Loucy (cell line): Measurements from ENCODE around the gene CECR2.

ENCODE experiments used
- H2AFZ ChIP-seq: fragments of 200-600 bp; sonication (generic); 2 replicates; pipeline ENCODE4 v1.6.0; 2016; ENCODE audit warnings: antibody characterized with exemption, mild to moderate bottlenecking, low read length, moderate library complexity
- H3F3A ChIP-seq: fragments of 200-600 bp; 2 replicates; pipeline ENCODE4 v1.6.0; 2016; ENCODE audit warnings: antibody characterized with exemption, low read depth, mild to moderate bottlenecking
- H3K27me3 ChIP-seq: fragments of 200-600 bp; sonication (generic); 2 replicates; pipeline ENCODE4 v1.6.1; 2014; ENCODE audit warnings: low read length, mild to moderate bottlenecking; ENCODE audit not compliant: insufficient read depth, poor library complexity, severe bottlenecking
- H3K36me3 ChIP-seq: fragments of 200-600 bp; sonication (generic); 2 replicates; pipeline ENCODE4 v1.6.1; 2016; ENCODE audit warnings: low read length; ENCODE audit not compliant: insufficient read depth
- H3K4me1 ChIP-seq: fragments of 200-600 bp; sonication (generic); 2 replicates; pipeline ENCODE4 v1.5.1; 2014; ENCODE audit warnings: low read length, mild to moderate bottlenecking; ENCODE audit not compliant: insufficient read depth, poor library complexity, severe bottlenecking
- H3K4me2 ChIP-seq: fragments of 200-600 bp; sonication (generic); 2 replicates; pipeline ENCODE4 v1.6.0; 2014; ENCODE audit warnings: antibody characterized with exemption, low read length, low read depth, mild to moderate bottlenecking; ENCODE audit not compliant: poor library complexity, severe bottlenecking
- H3K4me3 ChIP-seq: fragments of 200-600 bp; sonication (generic); 2 replicates; pipeline ENCODE4 v1.5.1; 2014; ENCODE audit warnings: low read length, mild to moderate bottlenecking, mixed read lengths; ENCODE audit not compliant: poor library complexity, severe bottlenecking
- H3K79me2 ChIP-seq: fragments of 200-600 bp; sonication (generic); 2 replicates; pipeline ENCODE4 v1.6.1; 2014; ENCODE audit warnings: low read length; ENCODE audit not compliant: insufficient read depth
- H3K9ac ChIP-seq: fragments of 200-600 bp; sonication (generic); 2 replicates; pipeline ENCODE4 v1.6.0; 2014; ENCODE audit warnings: mild to moderate bottlenecking, low read depth, low read length, moderate library complexity; ENCODE audit not compliant: poor library complexity, severe bottlenecking
- H3K9me2 ChIP-seq: fragments of 200-600 bp; sonication (generic); replicated peaks from 2 replicates; pipeline ENCODE4 v1.6.1; 2016; ENCODE audit warnings: low read depth, low read length, mixed read lengths
- H3K9me3 ChIP-seq: fragments of 200-600 bp; sonication (generic); 2 replicates; pipeline ENCODE4 v1.6.1; 2014; ENCODE audit warnings: mild to moderate bottlenecking, antibody characterized with exemption, low read length, low read depth; ENCODE audit not compliant: insufficient read depth
- H4K20me1 ChIP-seq: fragments of 200-600 bp; sonication (generic); 2 replicates; pipeline ENCODE4 v1.6.0; 2014; ENCODE audit warnings: antibody characterized with exemption, low read length, mild to moderate bottlenecking; ENCODE audit not compliant: insufficient read depth, poor library complexity, severe bottlenecking
- EZH2phosphoT487 ChIP-seq: fragments of 200-600 bp; IDR thresholded peaks from 2 replicates; pipeline ENCODE4 v1.6.1; 2018; ENCODE audit warnings: antibody characterized with exemption, mild to moderate bottlenecking, moderate library complexity, borderline replicate concordance
- TF ChIP-seq, protein P1 (sequence below): fragments of 200-600 bp; sonication (generic); conservative IDR thresholded peaks from 2 replicates; pipeline ENCODE4 v1.5.1; 2014; ENCODE audit warnings: mild to moderate bottlenecking, antibody characterized with exemption, low read length

Gene CECR2

DNA sequence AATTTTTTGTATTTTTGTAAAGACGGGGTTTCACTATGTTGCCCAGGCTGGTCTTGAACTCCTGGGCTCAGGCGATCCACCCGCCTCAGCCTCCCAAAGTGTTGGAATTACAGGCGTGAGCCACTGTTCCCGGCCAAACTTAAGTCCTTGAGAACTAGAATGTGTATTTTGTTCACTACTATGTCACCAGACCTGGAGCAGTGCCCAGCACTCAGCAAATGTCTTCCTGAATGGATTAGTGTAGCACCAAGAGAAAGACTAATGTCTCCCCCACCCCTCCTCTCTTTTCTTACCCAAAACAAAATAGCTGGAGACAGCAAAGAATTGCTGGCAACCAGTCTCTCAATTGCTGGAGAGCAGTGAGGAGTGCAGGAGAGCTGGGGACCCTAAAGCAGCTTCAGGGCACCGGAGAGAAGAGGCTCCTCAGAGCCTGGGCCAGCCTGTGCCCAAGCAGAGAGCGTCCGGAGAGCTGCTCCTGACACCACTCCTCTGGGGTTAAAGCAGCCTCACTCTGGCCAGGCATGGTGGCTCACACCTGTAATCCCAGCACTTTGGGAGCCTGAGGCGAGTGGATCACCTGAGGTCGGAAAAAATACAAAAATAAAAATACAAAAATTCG is 209.0 kb downstream of the CECR2 start:
- Histone ChIP-seq H3F3A (no peaks in the 10 kb centered on the region), H3K79me2 (no peaks in the 10 kb centered on the region), H3K27me3 (no peaks in the 10 kb centered on the region), H2AFZ (no peak overlapping the region), H3K9me2 (no peaks in the 10 kb centered on the region), H3K9me3 (no peaks in the 10 kb centered on the region), H3K9ac (no peak overlapping the region), H3K4me2 (no peak overlapping the region), H3K36me3 (no peaks in the 10 kb centered on the region), H3K4me3 (no peak overlapping the region), H4K20me1 (no peaks in the 10 kb centered on the region), H3K4me1 (no peaks in the 10 kb centered on the region)
- TF ChIP-seq EZH2phosphoT487, result no peak
- TF ChIP-seq, protein P1, sequence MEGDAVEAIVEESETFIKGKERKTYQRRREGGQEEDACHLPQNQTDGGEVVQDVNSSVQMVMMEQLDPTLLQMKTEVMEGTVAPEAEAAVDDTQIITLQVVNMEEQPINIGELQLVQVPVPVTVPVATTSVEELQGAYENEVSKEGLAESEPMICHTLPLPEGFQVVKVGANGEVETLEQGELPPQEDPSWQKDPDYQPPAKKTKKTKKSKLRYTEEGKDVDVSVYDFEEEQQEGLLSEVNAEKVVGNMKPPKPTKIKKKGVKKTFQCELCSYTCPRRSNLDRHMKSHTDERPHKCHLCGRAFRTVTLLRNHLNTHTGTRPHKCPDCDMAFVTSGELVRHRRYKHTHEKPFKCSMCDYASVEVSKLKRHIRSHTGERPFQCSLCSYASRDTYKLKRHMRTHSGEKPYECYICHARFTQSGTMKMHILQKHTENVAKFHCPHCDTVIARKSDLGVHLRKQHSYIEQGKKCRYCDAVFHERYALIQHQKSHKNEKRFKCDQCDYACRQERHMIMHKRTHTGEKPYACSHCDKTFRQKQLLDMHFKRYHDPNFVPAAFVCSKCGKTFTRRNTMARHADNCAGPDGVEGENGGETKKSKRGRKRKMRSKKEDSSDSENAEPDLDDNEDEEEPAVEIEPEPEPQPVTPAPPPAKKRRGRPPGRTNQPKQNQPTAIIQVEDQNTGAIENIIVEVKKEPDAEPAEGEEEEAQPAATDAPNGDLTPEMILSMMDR, result no peak

DNA sequence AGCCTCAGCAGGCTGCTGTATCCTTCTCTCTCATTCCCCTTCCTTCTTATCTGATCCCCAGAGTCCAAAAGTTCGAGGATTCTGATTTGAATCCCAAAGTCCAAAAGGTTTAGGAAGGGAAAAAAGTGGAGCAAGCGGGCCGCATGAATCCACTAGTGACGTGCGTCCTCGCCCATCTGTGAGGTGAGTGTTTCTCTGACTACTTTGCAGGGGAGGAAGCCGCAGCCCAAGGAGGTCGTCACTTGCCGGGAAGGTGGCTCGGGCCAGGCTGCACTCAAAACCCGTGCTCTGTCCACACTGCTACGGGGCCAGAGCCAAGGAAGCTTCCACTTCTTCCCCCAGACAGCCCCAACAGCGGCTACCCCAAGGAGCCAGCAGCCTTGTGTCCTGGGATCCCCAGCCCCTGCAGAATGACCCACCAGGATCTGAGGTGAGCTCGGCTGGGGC is 210.3 kb downstream of the CECR2 start:
- Histone ChIP-seq H3K79me2 (no peaks in the 10 kb centered on the region), H3K9me2 (no peaks in the 10 kb centered on the region), H2AFZ (no peak overlapping the region), H3K27me3 (no peaks in the 10 kb centered on the region), H4K20me1 (no peaks in the 10 kb centered on the region), H3K4me1 (no peaks in the 10 kb centered on the region), H3K9me3 (no peaks in the 10 kb centered on the region), H3K9ac (no peak overlapping the region), H3K4me3 (no peak overlapping the region), H3F3A (no peaks in the 10 kb centered on the region), H3K4me2 (no peak overlapping the region), H3K36me3 (no peaks in the 10 kb centered on the region)
- TF ChIP-seq EZH2phosphoT487, result no peak
- TF ChIP-seq, protein P1, result no peak

DNA sequence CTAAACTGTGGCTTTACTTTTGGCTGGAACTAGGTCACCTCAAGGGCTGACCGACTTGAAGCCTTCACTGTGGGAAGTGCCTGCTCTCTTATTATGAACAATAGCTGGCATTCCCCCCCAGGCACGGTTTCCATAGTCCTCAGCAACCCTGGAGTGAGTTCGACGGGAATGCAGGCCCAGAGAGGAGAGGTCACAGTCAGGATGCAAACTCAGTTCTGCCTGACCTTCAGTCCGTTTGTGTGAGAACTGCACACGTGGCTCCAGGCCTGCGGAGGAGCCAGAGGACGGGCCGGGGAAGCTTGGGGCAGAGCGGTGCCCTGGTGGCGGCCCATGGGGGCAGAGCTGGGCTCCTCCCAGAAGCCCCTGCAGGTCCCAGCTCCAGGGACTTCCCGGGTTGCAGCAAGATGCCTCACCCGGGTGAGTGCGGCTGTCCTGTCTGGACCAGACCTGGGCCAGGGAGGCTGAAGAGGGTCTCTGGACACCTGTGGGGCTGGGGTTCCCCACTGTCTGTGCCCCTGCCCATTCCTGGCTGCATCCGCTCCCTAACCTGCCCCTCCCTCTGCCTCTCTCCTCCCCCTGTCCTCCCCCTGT is 211.3 kb downstream of the CECR2 start:
- H3K79me2 ChIP-seq, result no peaks in the 10 kb centered on the region
- no peak for TF ChIP-seq EZH2phosphoT487
- TF ChIP-seq, protein P1, result no peak
- H2AFZ ChIP-seq, result no peak overlapping the region
- H3K4me1 ChIP-seq, result no peaks in the 10 kb centered on the region
- H3F3A ChIP-seq, result no peaks in the 10 kb centered on the region
- no peak overlapping the region for H3K9ac ChIP-seq
- no peaks in the 10 kb centered on the region for H3K27me3 ChIP-seq
- no peak overlapping the region for H3K4me3 ChIP-seq
- no peaks in the 10 kb centered on the region for H3K9me3 ChIP-seq
- H4K20me1 ChIP-seq, result no peaks in the 10 kb centered on the region
- H3K9me2 ChIP-seq, result no peaks in the 10 kb centered on the region
- H3K4me2 ChIP-seq, result no peak overlapping the region
- H3K36me3 ChIP-seq, result no peaks in the 10 kb centered on the region
